GM10266 (cell line): ENCODE data around the gene ZNF346.
"Not testable (repeated sequence)": the region's sequence is repeated elsewhere in the genome, so short reads cannot be mapped to it uniquely, and the experiment has no call there.

Source experiments
- DNase-seq: peaks from one replicate; pipeline ENCODE4 v3.0.0; 2012; ENCODE audit errors: extremely low spot score
- CTCF ChIP-seq: IDR thresholded peaks from 2 replicates; pipeline ENCODE4 v1.5.1; 2012; ENCODE audit warnings: mild to moderate bottlenecking, low read depth; ENCODE audit not compliant: control insufficient read depth, insufficient read depth; ENCODE audit errors: missing control alignments

ZNF346 gene

GRCh38 chr5:177022386-177023302 is at the start of gene ZNF346:
Gene ZNF346 (plus strand): TSS chr5:177022696. CDS start chr5:177022739, 43 bp downstream.
- peak; percentile 60 for TF ChIP-seq CTCF
- peak; percentile 96 for DNase-seq

GRCh38 chr5:176979669-176980068 is 42.8 kb upstream of the ZNF346 start:
- no peak for DNase-seq
- TF ChIP-seq CTCF, result no peak

GRCh38 chr5:176980818-176981217 is 41.7 kb upstream of the ZNF346 start:
- no peak for DNase-seq
- no peak for TF ChIP-seq CTCF

- DNase-seq, result not testable (repeated sequence)
Measured at GRCh38 chr5:176983112-176983511, 39.4 kb upstream of the ZNF346 start.

- not testable (repeated sequence) for DNase-seq
Measured at GRCh38 chr5:176983593-176983992, 38.9 kb upstream of the ZNF346 start.

GRCh38 chr5:176984176-176984575 is 38.3 kb upstream of the ZNF346 start:
- not testable (repeated sequence) for DNase-seq

GRCh38 chr5:176985516-176985915 is 37.0 kb upstream of the ZNF346 start:
- DNase-seq, result no peak
- TF ChIP-seq CTCF, result no peak

GRCh38 chr5:176986280-176986679 is 36.2 kb upstream of the ZNF346 start:
- TF ChIP-seq CTCF, result no peak
- no peak for DNase-seq

- no peak for TF ChIP-seq CTCF
- DNase-seq, result no peak
Measured at GRCh38 chr5:176987583-176987982, 34.9 kb upstream of the ZNF346 start.

GRCh38 chr5:176993081-176993480 is 29.4 kb upstream of the ZNF346 start:
- not testable (repeated sequence) for DNase-seq
